SK-N-MC (cell line): Measurements from ENCODE around the gene LDLRAP1.

Experiments used
- EZH2 ChIP-seq: fragments of 200-600 bp; sonication (generic); IDR thresholded peaks from one replicate; pipeline ENCODE4 v1.6.1; 2017; ENCODE audit warnings: antibody characterized with exemption
- POLR2AphosphoS5 ChIP-seq: IDR thresholded peaks from 2 replicates; pipeline ENCODE4 v1.6.1; 2012; ENCODE audit warnings: mild to moderate bottlenecking, low read depth, low read length, borderline replicate concordance

- TF ChIP-seq POLR2AphosphoS5 (no peak), EZH2 (no peak)
Measured at GRCh38 chr1:25505656-25506385, 37.6 kb upstream of the LDLRAP1 start.
